IPS-18a (cell line): ENCODE data around the gene TDRD3.
"Not testable (repeated sequence)": the region's sequence is repeated elsewhere in the genome, so short reads cannot be mapped to it uniquely, and the experiment has no call there.

Source experiments
- H3K27ac ChIP-seq: one replicate; pipeline ENCODE4 v1.5.1; 2013; ENCODE audit warnings: low read length
- H3K27me3 ChIP-seq: one replicate; pipeline ENCODE4 v1.6.1; 2013; ENCODE audit warnings: mild to moderate bottlenecking, low read length; ENCODE audit not compliant: control insufficient read depth, insufficient read depth
- H3K36me3 ChIP-seq: one replicate; pipeline ENCODE4 v1.6.1; 2013; ENCODE audit warnings: low read depth, low read length; ENCODE audit not compliant: control insufficient read depth
- H3K4me1 ChIP-seq: one replicate; pipeline ENCODE4 v1.6.1; 2013; ENCODE audit warnings: low read depth, low read length; ENCODE audit not compliant: control insufficient read depth
- H3K4me3 ChIP-seq: one replicate; pipeline ENCODE4 v1.5.1; 2013; ENCODE audit warnings: low read length
- H3K9ac ChIP-seq: one replicate; pipeline ENCODE4 v1.6.1; 2013; ENCODE audit warnings: mild to moderate bottlenecking, low read length, moderate library complexity
- H3K9me3 ChIP-seq: one replicate; pipeline ENCODE4 v1.6.1; 2013; ENCODE audit warnings: low read depth, low read length; ENCODE audit not compliant: control insufficient read depth

TDRD3 gene

GRCh38 chr13:60402022-60402421, 5.0 kb downstream of the TDRD3 start:
- Histone ChIP-seq H3K4me1 (peaks cover 21% of the 10 kb centered on the region), H3K27me3 (no peaks in the 10 kb centered on the region), H3K4me3 (no peak overlapping the region), H3K9me3 (no peaks in the 10 kb centered on the region), H3K9ac (no peak overlapping the region), H3K27ac (no peak overlapping the region), H3K36me3 (no peaks in the 10 kb centered on the region)

GRCh38 chr13:60407095-60407494, 10.1 kb downstream of the TDRD3 start:
- Histone ChIP-seq H3K36me3 (no peaks in the 10 kb centered on the region), H3K4me3 (no peak overlapping the region), H3K27me3 (no peaks in the 10 kb centered on the region), H3K9ac (no peak overlapping the region), H3K9me3 (peaks cover 4% of the 10 kb centered on the region), H3K4me1 (peaks cover 10% of the 10 kb centered on the region), H3K27ac (no peak overlapping the region)

GRCh38 chr13:60407852-60408251, 10.8 kb downstream of the TDRD3 start:
- H3K36me3 ChIP-seq, H3K27me3 ChIP-seq, H3K27ac ChIP-seq, H3K9ac ChIP-seq, H3K9me3 ChIP-seq, H3K4me3 ChIP-seq: not testable (repeated sequence)
- peaks cover 10% of the 10 kb centered on the region for H3K4me1 ChIP-seq

GRCh38 chr13:60409574-60410292, 12.7 kb downstream of the TDRD3 start:
- H3K9me3 ChIP-seq, H3K9ac ChIP-seq, H3K36me3 ChIP-seq, H3K27ac ChIP-seq, H3K27me3 ChIP-seq, H3K4me3 ChIP-seq: not testable (repeated sequence)
- H3K4me1 ChIP-seq = peaks cover 10% of the 10 kb centered on the region

GRCh38 chr13:60410299-60410698, 13.3 kb downstream of the TDRD3 start:
- Histone ChIP-seq H3K27me3 (no peaks in the 10 kb centered on the region), H3K4me1 (peaks cover 10% of the 10 kb centered on the region), H3K4me3 (peak overlapping the region; percentile 15), H3K27ac (no peak overlapping the region), H3K9ac (no peak overlapping the region), H3K9me3 (peaks cover 4% of the 10 kb centered on the region), H3K36me3 (no peaks in the 10 kb centered on the region)

- Histone ChIP-seq H3K4me3 (no peak overlapping the region), H3K36me3 (no peaks in the 10 kb centered on the region), H3K27me3 (no peaks in the 10 kb centered on the region), H3K27ac (no peak overlapping the region), H3K9ac (no peak overlapping the region), H3K4me1 (peaks cover 10% of the 10 kb centered on the region), H3K9me3 (peaks cover 4% of the 10 kb centered on the region)
Observed at GRCh38 chr13:60411464-60411863, 14.4 kb downstream of the TDRD3 start.

- Histone ChIP-seq H3K27me3 (no peaks in the 10 kb centered on the region), H3K36me3 (no peaks in the 10 kb centered on the region), H3K27ac (no peak overlapping the region), H3K4me1 (peaks cover 10% of the 10 kb centered on the region), H3K9me3 (peaks cover 4% of the 10 kb centered on the region), H3K9ac (no peak overlapping the region), H3K4me3 (no peak overlapping the region)
Observed at GRCh38 chr13:60411983-60412382, 15.0 kb downstream of the TDRD3 start.

GRCh38 chr13:60412909-60413616, 16.0 kb downstream of the TDRD3 start:
- H3K27me3 ChIP-seq = no peaks in the 10 kb centered on the region
- H3K4me3 ChIP-seq = no peak overlapping the region
- H3K9me3 ChIP-seq = no peaks in the 10 kb centered on the region
- peaks cover 10% of the 10 kb centered on the region for H3K4me1 ChIP-seq
- no peaks in the 10 kb centered on the region for H3K36me3 ChIP-seq
- H3K9ac ChIP-seq = no peak overlapping the region
- no peak overlapping the region for H3K27ac ChIP-seq

- Histone ChIP-seq H3K36me3 (no peaks in the 10 kb centered on the region), H3K27ac (no peak overlapping the region)
Observed at GRCh38 chr13:60414177-60414576, 17.2 kb downstream of the TDRD3 start.

GRCh38 chr13:60417734-60418133, 20.7 kb downstream of the TDRD3 start:
- no peaks in the 10 kb centered on the region for H3K27me3 ChIP-seq
- H3K4me1 ChIP-seq = no peaks in the 10 kb centered on the region
- no peak overlapping the region for H3K9ac ChIP-seq
- no peaks in the 10 kb centered on the region for H3K9me3 ChIP-seq
- H3K36me3 ChIP-seq = no peaks in the 10 kb centered on the region
- no peak overlapping the region for H3K27ac ChIP-seq
- H3K4me3 ChIP-seq = no peak overlapping the region

More at GRCh38 chr13:60414177-60414576, 17.2 kb downstream of the TDRD3 start:
- Histone ChIP-seq H3K9ac (no peak overlapping the region), H3K27me3 (no peaks in the 10 kb centered on the region), H3K4me1 (peaks cover 10% of the 10 kb centered on the region), H3K9me3 (no peaks in the 10 kb centered on the region), H3K4me3 (no peak overlapping the region)

GRCh38 chr13:60418954-60419353, 21.9 kb downstream of the TDRD3 start:
- H3K9ac ChIP-seq = no peak overlapping the region
- H3K4me1 ChIP-seq = no peaks in the 10 kb centered on the region
- no peaks in the 10 kb centered on the region for H3K9me3 ChIP-seq
- no peak overlapping the region for H3K4me3 ChIP-seq
- no peaks in the 10 kb centered on the region for H3K27me3 ChIP-seq
- no peaks in the 10 kb centered on the region for H3K36me3 ChIP-seq
- H3K27ac ChIP-seq = no peak overlapping the region

GRCh38 chr13:60425332-60425731, 28.3 kb downstream of the TDRD3 start:
- Histone ChIP-seq H3K36me3 (no peaks in the 10 kb centered on the region), H3K27me3 (no peaks in the 10 kb centered on the region), H3K9me3 (no peaks in the 10 kb centered on the region), H3K27ac (no peak overlapping the region), H3K4me3 (no peak overlapping the region), H3K9ac (no peak overlapping the region), H3K4me1 (no peaks in the 10 kb centered on the region)
